PFSK-1 (cell line): ENCODE results near the gene SLC34A1.

Experiments used
- FOXP2 ChIP-seq: optimal IDR thresholded peaks from 2 replicates; pipeline ENCODE3; 2011; ENCODE audit warnings: borderline replicate concordance, control low read depth, inconsistent platforms; ENCODE audit not compliant: insufficient read depth; ENCODE audit errors: extremely low read length, extremely low read depth
- POLR2AphosphoS5 ChIP-seq: IDR thresholded peaks from 2 replicates; pipeline ENCODE4 v1.6.1; 2012; ENCODE audit warnings: low read depth, mild to moderate bottlenecking, control low read depth, low read length, moderate library complexity
- REST ChIP-seq, 2 experiments: IDR thresholded peaks; 2 replicates each; pipeline versions ENCODE4 v1.6.1 to v1.8.0; 2011 to 2012; ENCODE audit warnings: low read depth in 2 of 2, low read length in 2 of 2, control low read depth in 1 of 2, inconsistent platforms in 1 of 2, mild to moderate bottlenecking in 1 of 2, moderate library complexity in 1 of 2; ENCODE audit not compliant: insufficient read depth in 1 of 2
- SIN3A ChIP-seq: IDR thresholded peaks from 2 replicates; pipeline ENCODE4 v1.6.1; 2012; ENCODE audit warnings: mild to moderate bottlenecking, low read length, moderate library complexity, borderline replicate concordance; ENCODE audit not compliant: insufficient read depth
- TAF1 ChIP-seq: IDR thresholded peaks from 2 replicates; pipeline ENCODE4 v1.6.1; 2012; ENCODE audit warnings: low read length, control low read depth, borderline replicate concordance; ENCODE audit not compliant: insufficient read depth

The SLC34A1 gene

GRCh38 chr5:177371120-177372033 is 12.9 kb upstream of the SLC34A1 start:
- TF ChIP-seq FOXP2 (no peak), POLR2AphosphoS5 (no peak)

- no peak for TF ChIP-seq FOXP2
- TF ChIP-seq TAF1 = no peak
- no peak for TF ChIP-seq SIN3A
- TF ChIP-seq POLR2AphosphoS5 = no peak
- no peak for TF ChIP-seq REST (IDR thresholded peaks at IDR 0.05; ENCODE audit: insufficient read depth in 1 of 2, low read depth in 2 of 2, low read length in 2 of 2)
These were observed 12.0 kb upstream of the SLC34A1 start for GRCh38 chr5:177372034-177372896.

GRCh38 chr5:177372910-177373309 is 11.3 kb upstream of the SLC34A1 start:
- no peak for TF ChIP-seq POLR2AphosphoS5
- TF ChIP-seq SIN3A = no peak

GRCh38 chr5:177373806-177374205 is 10.4 kb upstream of the SLC34A1 start:
- TF ChIP-seq TAF1 (no peak), FOXP2 (no peak), REST (IDR thresholded peaks at IDR 0.05; ENCODE audit: insufficient read depth in 1 of 2, low read depth in 2 of 2, low read length in 2 of 2) (no peak), SIN3A (no peak), POLR2AphosphoS5 (no peak)

GRCh38 chr5:177374211-177374610 is 10.0 kb upstream of the SLC34A1 start:
- TF ChIP-seq TAF1 (no peak), SIN3A (no peak), POLR2AphosphoS5 (no peak), FOXP2 (no peak), REST (IDR thresholded peaks at IDR 0.05; ENCODE audit: insufficient read depth in 1 of 2, low read depth in 2 of 2, low read length in 2 of 2) (no peak)
